Right atrium auricular region (tissue), 2 donors: ENCODE results near the gene RAD51B. TPM values are rescaled to one million over a fixed set of nuclear protein-coding genes. Genes with fewer than 3 reads are reported as not detected.

Source experiments
- DNase-seq: peaks from one replicate; pipeline ENCODE4 v3.0.0-alpha.2; 2019; ENCODE audit warnings: low spot score
- H3K27ac ChIP-seq, 2 donors: fragments of 200-600 bp; sonication (generic); 1 replicate in 1 of 2; 2 replicates in 1 of 2; pipeline ENCODE4 v1.5.1; 2016 to 2019
- H3K27me3 ChIP-seq, 2 donors: fragments of 200-600 bp; sonication (generic); one replicate each; pipeline versions ENCODE4 v1.5.1 to v1.6.0; 2017 to 2019
- H3K36me3 ChIP-seq: fragments of 200-600 bp; sonication (generic); one replicate; pipeline ENCODE4 v1.5.1; 2016
- H3K4me1 ChIP-seq, 2 donors: fragments of 200-600 bp; sonication (generic); one replicate each; pipeline versions ENCODE4 v1.5.1 to v1.6.0; 2017 to 2019
- H3K4me3 ChIP-seq, 2 donors: fragments of 200-600 bp; sonication (generic); 1 replicate in 1 of 2; 2 replicates in 1 of 2; pipeline ENCODE4 v1.5.1; 2017 to 2019; ENCODE audit warnings: mild to moderate bottlenecking in 1 of 2, moderate library complexity in 1 of 2
- H3K9me3 ChIP-seq, 2 donors: fragments of 200-600 bp; sonication (generic); one replicate each; pipeline ENCODE4 v1.5.1; 2019
- CTCF ChIP-seq, 2 donors: fragments of 200-600 bp; sonication (generic); IDR thresholded peaks; one replicate each; pipeline ENCODE4 v1.5.1; 2019; ENCODE audit warnings: antibody characterized with exemption in 2 of 2
- total RNA-seq, 2 donors: library from RNA; depleted of rRNA; stranded (reverse); fragments of >200 nt; gene quantifications; one replicate each; pipeline ENCODE4 v1.1.0, GENCODE V29; 2016

Gene RAD51B
- total RNA-seq, 2 donors from 2014 or later = 1.2 to 1.5 TPM

GRCh38 chr14:67938071-67938470, 118.5 kb downstream of the RAD51B start:
- DNase-seq = no peak
- TF ChIP-seq CTCF (IDR thresholded peaks at IDR 0.05) = no peak
- Histone ChIP-seq H3K4me1 (peaks cover 0 to 29% of the 10 kb centered on the region in 2 donors), H3K36me3 (no peaks in the 10 kb centered on the region), H3K27me3 (no peaks in the 10 kb centered on the region), H3K4me3 (no peak overlapping the region), H3K9me3 (no peaks in the 10 kb centered on the region), H3K27ac (no peak overlapping the region)

- no peak for DNase-seq
- TF ChIP-seq CTCF (IDR thresholded peaks at IDR 0.05) = no peak
- H3K4me3 ChIP-seq = no peak overlapping the region
- peaks cover 0 to 18% of the 10 kb centered on the region in 2 donors for H3K4me1 ChIP-seq
- peak overlapping the region; percentile 65 for H3K27ac ChIP-seq
- no peaks in the 10 kb centered on the region for H3K27me3 ChIP-seq
- no peaks in the 10 kb centered on the region for H3K36me3 ChIP-seq
- H3K9me3 ChIP-seq = no peaks in the 10 kb centered on the region
Observed at GRCh38 chr14:67940486-67941455, 121.2 kb downstream of the RAD51B start.

GRCh38 chr14:67941456-67942018, 122.0 kb downstream of the RAD51B start:
- Histone ChIP-seq H3K4me3 (no peak overlapping the region), H3K27me3 (no peaks in the 10 kb centered on the region), H3K36me3 (no peaks in the 10 kb centered on the region), H3K27ac (peak overlapping the region; percentile 65), H3K4me1 (peaks cover 0 to 18% of the 10 kb centered on the region in 2 donors), H3K9me3 (no peaks in the 10 kb centered on the region)
- no peak for TF ChIP-seq CTCF (IDR thresholded peaks at IDR 0.05)
- no peak for DNase-seq

- no peaks in the 10 kb centered on the region for H3K27me3 ChIP-seq
- H3K4me3 ChIP-seq = no peak overlapping the region
- no peak for DNase-seq
- H3K36me3 ChIP-seq = no peaks in the 10 kb centered on the region
- peaks cover 0 to 18% of the 10 kb centered on the region in 2 donors for H3K4me1 ChIP-seq
- TF ChIP-seq CTCF (IDR thresholded peaks at IDR 0.05) = no peak
- H3K9me3 ChIP-seq = no peaks in the 10 kb centered on the region
- H3K27ac ChIP-seq = peak overlapping the region; percentile 65
Observed at GRCh38 chr14:67942080-67942710, 122.6 kb downstream of the RAD51B start.

- H3K36me3 ChIP-seq = no peaks in the 10 kb centered on the region
- TF ChIP-seq CTCF (IDR thresholded peaks at IDR 0.05) = peak; percentile 58 to 77
- H3K4me3 ChIP-seq = no peak overlapping the region
- no peaks in the 10 kb centered on the region for H3K9me3 ChIP-seq
- no peaks in the 10 kb centered on the region for H3K27me3 ChIP-seq
- DNase-seq = peak; percentile 81
- peaks cover 0 to 18% of the 10 kb centered on the region in 2 donors for H3K4me1 ChIP-seq
- H3K27ac ChIP-seq = no peak overlapping the region
Observed at GRCh38 chr14:67943947-67944346, 124.4 kb downstream of the RAD51B start.
